GM18508 (cell line): Measurements from ENCODE around the gene PPP2R3A.
"Not testable (repeated sequence)": the region's sequence is repeated elsewhere in the genome, so short reads cannot be mapped to it uniquely, and the experiment has no call there.

Experiments used
- ATAC-seq: cut with Tn5 transposase; IDR thresholded peaks from one replicate; pipeline ENCODE4 v1.9.1; 2021; ENCODE audit warnings: moderate number of reproducible peaks; ENCODE audit not compliant: insufficient read depth, unreplicated experiment

The PPP2R3A gene

GRCh38 chr3:136146981-136147729, 181.6 kb downstream of the PPP2R3A start:
- ATAC-seq, result no peak

- ATAC-seq, result no peak
Measured at GRCh38 chr3:136149667-136150066, 184.1 kb downstream of the PPP2R3A start.

GRCh38 chr3:136151219-136151618, 185.7 kb downstream of the PPP2R3A start:
- ATAC-seq, result no peak

GRCh38 chr3:136152176-136152843, 186.8 kb downstream of the PPP2R3A start:
- ATAC-seq, result no peak

GRCh38 chr3:136152963-136153362, 187.4 kb downstream of the PPP2R3A start:
- no peak for ATAC-seq

- ATAC-seq, result no peak
Measured at GRCh38 chr3:136161516-136161915, 196.0 kb downstream of the PPP2R3A start.

- ATAC-seq, result no peak
Measured at GRCh38 chr3:136162322-136162721, 196.8 kb downstream of the PPP2R3A start.

GRCh38 chr3:136163607-136164006, 198.1 kb downstream of the PPP2R3A start:
- ATAC-seq, result not testable (repeated sequence)

- no peak for ATAC-seq
Measured at GRCh38 chr3:136166507-136166906, 201.0 kb downstream of the PPP2R3A start.

- ATAC-seq, result not testable (repeated sequence)
Measured at GRCh38 chr3:136168236-136168635, 202.7 kb downstream of the PPP2R3A start.

GRCh38 chr3:136171097-136171542, 205.6 kb downstream of the PPP2R3A start:
- ATAC-seq, result no peak

- no peak for ATAC-seq
Measured at GRCh38 chr3:136173939-136174490, 208.5 kb downstream of the PPP2R3A start.

- no peak for ATAC-seq
Measured at GRCh38 chr3:136177876-136178275, 212.3 kb downstream of the PPP2R3A start.

GRCh38 chr3:136181741-136182140, 216.2 kb downstream of the PPP2R3A start:
- no peak for ATAC-seq

- no peak for ATAC-seq
Measured at GRCh38 chr3:136184703-136185102, 219.2 kb downstream of the PPP2R3A start.

- no peak for ATAC-seq
Measured at GRCh38 chr3:136186344-136186743, 220.8 kb downstream of the PPP2R3A start.

- no peak for ATAC-seq
Measured at GRCh38 chr3:136186846-136187245, 221.3 kb downstream of the PPP2R3A start.

- no peak for ATAC-seq
Measured at GRCh38 chr3:136187868-136188267, 222.3 kb downstream of the PPP2R3A start.

GRCh38 chr3:136189043-136189442, 223.5 kb downstream of the PPP2R3A start:
- ATAC-seq, result no peak

- no peak for ATAC-seq
Measured at GRCh38 chr3:136189859-136190617, 224.5 kb downstream of the PPP2R3A start.

GRCh38 chr3:136192195-136192594, 226.7 kb downstream of the PPP2R3A start:
- not testable (repeated sequence) for ATAC-seq
